HG02840 (cell line): ENCODE data around the gene RNF152.

Experiments
- ATAC-seq: cut with Tn5 transposase; IDR thresholded peaks from one replicate; pipeline ENCODE4 v1.9.1; 2021; ENCODE audit warnings: mild to moderate bottlenecking, moderate library complexity, moderate number of reproducible peaks; ENCODE audit not compliant: unreplicated experiment, low FRiP score

RNF152 gene, protein sequence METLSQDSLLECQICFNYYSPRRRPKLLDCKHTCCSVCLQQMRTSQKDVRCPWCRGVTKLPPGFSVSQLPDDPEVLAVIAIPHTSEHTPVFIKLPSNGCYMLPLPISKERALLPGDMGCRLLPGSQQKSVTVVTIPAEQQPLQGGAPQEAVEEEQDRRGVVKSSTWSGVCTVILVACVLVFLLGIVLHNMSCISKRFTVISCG

DNA sequence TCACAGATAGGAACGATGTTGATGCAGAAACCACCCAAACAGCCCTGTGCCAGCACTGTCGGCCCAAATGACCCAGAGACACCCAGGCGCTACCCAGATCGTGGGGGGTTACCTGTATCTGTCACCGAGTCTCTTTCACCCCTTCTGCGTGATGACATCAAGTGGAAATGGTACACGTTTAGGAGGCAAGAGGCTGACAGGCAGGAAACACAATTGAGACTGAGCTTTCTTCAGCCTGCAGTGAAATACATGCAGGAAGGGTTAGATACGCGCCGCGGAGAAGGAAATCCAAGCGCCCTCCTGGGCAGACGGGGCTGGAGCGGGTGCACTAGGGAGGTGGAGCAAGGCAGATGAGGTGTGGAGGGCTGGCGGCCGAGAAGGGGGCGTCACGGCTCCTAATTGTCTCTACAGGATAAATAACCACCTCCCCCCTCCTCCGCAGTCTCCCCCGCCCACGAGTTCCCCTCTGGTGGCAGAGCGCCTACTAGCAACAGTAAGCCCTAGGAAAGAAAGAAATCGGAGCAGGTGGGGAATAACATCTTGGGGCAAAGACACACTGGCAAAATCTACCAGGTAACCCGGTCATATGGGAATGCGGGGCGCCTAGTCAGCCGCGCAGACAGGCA, at the start of gene RNF152:
Gene RNF152, minus strand, starts transcription at position 325 of the 626 bp plus-strand sequence. CDS start 76,544 bp downstream, outside the sequence.
- ATAC-seq: no peak

DNA sequence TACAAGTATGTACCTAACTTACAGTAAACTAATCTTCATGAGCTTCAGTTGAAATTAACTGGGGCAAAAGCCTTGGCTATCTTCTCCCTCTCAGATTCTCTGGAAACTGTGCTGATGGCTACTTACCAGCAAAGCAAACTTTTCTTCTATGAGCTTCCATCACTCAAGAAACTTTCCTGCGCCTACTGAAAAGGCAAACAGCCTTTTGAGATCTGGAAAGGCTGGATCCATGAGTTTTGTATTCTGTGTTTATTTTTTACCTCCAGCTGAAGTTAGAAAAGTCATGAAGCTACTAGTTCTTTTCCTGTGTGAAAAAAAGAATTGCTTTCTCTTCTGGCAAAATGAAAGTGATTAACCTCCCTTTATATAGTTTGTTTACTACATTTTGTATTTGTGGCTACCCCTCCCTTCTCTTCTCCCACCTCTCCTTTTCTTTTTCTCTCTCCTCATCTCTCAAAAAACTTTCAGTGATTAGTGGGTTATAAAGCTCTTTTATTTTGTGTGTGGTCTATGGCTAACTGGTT, 49.2 kb upstream of the RNF152 start:
- no peak for ATAC-seq

DNA sequence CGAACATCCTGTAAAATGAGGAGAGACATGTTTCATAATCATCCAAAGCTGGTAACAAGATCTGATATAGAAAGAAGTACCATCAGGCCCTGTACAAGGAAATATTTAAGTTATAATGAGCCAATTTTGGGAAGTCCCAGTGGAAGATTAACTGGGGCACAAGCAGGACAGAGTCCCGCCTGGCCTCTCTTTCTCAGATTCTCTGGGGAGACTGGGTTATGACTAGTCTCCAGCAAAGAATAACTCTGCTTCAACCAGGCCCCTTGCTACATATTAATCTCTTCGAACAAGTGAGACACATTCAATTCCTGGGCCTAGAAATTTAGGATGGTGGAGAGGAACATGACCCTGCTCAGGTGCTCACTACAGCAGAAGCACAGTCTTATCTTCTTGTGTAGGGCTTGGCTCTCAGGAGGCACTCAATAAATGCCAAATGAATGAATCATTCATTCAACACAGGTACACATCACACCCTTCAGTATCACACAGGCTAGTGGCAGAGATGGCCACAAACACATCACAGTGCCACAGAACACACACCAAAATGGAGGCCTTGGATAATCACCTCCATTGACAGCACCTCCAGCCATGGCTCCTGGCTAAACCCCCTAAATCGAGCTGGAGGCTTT, 46.4 kb upstream of the RNF152 start:
- ATAC-seq: no peak

DNA sequence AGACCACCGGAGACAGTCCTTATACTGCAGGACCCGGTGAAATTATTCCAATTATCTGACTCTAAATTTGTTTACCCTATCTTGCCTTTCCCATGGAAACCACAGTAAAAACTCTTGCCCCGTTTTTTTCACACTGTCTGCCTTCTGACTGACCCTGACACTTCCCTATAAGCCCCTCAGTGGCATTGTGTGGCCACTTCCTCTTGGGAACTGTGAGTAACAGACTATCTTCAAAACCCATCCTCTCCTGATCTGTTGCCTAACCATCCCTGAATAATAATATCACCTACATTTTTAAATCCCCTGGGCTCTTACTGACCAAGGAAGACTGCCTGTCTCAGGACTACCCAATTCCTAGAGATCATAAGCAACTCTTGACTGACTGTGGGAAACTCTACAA, 42.6 kb upstream of the RNF152 start:
- ATAC-seq: no peak

DNA sequence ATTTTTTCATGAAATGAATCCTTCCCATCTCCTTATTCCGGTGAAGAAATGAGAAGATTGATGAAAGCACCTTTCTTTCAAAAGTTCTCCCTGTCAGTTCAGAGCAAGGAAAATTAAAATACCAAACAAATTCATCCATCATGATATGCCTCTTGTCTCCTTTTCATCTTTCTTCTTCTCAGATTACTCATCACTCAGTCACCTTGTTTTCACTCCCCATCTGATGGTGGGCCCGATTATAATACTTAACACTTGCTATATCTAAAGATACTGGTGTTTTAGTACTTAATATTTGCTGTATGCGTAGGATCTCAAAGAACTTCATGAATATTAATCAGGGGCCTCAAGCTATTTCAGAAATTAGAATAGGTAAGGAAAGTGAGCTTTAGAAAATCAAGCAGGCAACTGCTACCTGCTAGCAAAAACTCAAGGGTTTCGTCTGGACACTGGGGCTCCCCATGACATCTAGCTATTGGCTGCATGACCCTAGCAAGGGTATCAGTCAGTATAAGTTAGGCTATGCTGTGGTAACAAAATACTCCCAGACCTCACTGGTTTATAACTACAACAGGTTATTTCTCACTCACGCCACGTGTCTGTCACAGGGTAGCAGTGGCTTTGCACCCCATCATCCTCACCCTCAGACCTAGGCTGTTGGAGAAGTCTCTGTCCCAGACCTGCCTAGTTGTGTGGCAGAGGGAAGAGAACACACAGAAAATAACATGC, 39.0 kb upstream of the RNF152 start:
- no peak for ATAC-seq

DNA sequence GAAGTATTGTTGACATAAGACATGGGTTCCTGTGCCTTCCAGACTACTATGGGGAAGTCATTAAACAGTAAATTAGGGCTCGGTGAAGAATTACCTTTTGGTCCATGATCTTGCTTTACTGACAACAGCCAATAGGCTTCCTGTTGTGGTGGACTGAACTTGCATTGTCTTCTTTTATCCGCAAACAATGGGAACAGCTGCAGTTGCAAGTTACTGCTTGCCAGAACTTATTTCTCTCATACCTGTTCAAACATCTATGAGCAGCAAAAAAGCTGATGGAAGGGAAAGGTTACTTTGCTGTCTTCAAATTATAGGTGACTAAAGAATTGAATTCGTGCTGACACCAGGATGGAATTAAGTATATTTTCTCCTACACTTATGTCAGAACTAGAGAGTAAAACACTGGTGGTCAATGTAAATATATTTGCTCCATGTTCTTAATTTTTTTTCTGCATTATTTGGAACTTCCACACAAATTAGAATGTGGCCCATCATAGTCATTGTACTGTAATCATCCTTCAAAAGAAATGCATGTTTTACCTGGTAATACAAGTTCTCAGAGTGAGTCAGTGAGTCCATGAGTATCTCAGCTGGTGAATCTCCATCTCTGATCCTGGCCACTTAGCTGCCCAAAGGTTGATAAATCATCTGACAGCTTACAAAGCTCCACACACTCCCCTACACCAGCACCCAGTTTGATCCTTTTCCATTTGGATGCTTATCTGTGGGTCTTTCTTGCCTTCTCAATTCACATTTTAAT, 37.3 kb upstream of the RNF152 start:
- no peak for ATAC-seq

DNA sequence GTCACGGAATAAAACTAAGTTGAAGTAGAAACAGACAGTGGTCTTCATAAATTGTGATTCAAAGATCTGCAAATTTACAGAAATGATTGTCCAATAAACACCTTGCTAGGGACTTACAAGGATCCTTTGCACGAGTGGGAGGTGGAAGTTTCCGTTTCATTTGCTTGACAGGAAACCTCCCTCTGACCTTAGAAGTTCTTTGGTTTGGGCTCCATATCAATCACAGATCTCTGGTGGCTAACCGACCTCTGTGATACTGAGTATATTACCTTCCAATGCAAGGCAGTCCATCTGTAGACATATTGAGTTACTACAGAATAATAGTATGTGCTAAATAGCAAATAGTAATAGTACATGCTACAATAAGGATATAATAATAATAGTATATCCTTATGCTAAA, 33.7 kb upstream of the RNF152 start:
- no peak for ATAC-seq

DNA sequence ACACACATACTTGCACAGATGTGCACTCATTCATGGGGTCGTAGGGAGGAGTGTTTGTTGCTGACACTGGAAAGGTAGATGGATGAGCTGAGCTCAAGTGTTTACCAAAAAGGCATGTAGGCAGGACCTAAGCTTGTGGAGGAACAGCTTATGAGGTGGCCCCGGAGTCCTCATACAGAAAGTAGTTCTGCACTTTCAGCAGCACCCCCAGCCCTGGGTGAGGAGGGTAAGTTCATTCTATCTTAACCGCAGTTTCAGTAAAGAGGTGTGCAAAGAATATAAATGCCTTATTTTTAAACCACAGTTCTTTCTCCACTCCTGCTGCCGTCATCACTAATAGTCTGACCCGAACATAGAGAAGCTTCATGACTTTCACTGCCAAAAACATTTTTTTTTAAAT, 31.7 kb upstream of the RNF152 start:
- no peak for ATAC-seq

DNA sequence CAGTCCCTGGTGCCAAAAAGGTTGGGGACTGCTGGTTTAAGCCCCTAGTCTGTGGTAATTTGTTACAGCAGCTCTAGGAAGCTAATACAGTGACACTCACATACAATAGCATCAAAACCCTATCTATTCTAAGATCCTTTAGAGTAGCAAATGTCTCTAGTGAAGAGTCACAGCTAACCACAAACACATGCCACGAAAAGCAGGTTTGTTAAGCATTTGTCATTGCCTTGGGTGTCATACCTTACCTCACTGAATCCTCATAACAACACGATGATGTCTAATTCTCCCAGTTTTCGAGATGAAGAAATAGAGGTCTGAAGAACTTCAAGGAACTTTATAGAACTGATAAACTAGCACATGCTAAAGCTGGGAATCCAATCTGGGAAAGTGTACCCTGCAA, 29.6 kb upstream of the RNF152 start:
- ATAC-seq: no peak

DNA sequence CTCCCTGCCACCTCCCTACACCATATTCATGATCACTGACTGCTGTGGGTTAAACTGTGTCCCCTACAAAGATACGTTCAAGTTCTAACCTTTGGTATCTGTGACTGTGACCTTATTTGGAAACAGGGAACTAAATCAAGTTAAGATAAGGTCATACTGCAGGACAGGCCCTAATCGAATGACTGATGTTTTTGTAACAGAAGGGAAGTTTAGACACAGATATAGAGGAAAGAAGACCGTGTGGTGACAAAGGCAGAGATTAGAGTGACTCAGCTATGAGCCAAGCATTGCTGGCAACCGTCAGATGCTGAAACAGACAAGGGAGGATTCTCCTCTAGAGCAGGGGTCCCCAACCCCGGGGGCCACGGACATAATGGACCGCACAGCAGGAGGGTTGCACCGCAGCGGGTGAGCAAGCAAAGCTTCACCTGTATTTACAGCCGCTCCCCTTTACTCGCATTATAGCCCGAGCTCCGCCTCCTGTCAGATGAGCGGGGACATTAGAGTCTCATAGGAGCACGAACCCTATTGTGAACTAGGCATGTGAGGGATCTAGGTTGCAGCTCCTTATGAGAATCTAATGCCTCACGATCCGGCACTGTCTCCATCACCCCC, 28.9 kb upstream of the RNF152 start:
- ATAC-seq: no peak

DNA sequence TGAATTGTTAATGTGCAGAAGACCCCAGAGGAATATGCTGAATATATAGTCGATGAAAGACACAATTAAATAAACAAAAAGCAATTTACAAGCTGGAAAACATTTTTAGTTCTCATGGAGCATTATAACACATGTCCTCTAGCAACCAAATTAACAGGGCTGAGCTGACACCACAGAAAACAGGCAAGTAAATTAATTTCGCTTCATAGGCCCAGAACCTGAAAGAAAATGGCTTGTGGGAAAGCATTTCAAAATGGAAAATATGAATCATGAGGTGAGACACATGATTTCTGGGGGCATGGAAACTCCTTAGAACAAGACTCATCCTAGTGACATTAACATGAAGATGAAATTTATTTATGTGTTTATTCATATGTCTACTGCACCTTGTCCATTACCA, 25.0 kb upstream of the RNF152 start:
- ATAC-seq: no peak

DNA sequence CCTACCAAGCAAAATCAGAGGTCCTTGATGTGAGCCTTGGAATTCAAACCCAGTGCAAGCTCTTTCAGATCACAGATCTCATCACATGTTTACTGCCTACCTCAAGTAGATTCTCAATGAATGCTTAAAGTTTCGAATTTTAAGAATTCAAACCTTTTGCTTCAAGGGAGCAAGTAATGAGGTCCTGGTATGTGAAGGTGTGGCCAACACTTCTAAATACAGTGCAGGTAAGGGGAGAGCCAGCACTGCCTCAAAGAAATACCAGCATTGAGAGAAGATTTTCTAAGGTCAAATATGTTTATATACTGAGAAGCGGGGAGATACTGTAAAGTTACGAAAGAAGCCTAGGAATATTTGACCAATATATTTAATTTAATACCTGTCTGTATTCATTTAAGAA, 19.7 kb upstream of the RNF152 start:
- ATAC-seq: no peak

DNA sequence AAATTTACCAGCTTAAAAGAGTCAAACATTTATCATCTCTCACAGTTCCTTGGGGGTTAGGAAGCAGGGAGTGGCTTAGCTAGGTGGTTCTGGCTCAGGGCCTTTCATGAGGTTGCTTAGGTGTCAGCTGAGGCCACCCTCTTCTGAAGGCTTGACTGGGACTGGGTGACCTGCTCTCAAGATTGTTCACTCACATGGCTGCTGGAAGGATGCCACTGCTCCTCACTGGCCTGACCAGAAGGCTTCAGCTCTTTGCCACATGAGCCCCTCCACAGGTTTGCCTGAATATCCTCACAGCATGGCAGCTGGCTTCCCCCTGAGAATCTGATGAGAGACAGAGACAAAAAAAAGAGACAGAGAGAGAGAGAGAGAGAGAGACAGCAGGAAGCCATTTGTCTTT, 17.3 kb upstream of the RNF152 start:
- no peak for ATAC-seq

DNA sequence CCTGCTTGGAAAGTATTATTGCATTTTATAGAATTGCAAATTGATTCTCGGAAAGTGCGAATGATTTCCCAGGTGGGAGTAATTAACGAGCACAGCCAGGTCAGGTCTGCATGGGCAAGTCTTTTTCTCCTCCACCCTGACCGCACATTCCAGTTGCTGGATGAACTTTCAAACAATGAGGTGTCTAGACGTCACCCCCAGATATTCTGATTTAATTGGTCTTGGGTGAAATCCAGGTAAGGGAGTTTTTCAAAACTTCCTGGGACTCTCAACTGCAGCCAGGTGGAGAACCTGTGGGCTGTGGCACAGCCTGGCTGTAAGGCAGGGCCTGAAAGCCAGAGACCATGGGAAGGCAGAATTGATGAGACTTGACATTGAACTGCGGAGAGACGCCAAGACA, 15.9 kb upstream of the RNF152 start:
- ATAC-seq: no peak

DNA sequence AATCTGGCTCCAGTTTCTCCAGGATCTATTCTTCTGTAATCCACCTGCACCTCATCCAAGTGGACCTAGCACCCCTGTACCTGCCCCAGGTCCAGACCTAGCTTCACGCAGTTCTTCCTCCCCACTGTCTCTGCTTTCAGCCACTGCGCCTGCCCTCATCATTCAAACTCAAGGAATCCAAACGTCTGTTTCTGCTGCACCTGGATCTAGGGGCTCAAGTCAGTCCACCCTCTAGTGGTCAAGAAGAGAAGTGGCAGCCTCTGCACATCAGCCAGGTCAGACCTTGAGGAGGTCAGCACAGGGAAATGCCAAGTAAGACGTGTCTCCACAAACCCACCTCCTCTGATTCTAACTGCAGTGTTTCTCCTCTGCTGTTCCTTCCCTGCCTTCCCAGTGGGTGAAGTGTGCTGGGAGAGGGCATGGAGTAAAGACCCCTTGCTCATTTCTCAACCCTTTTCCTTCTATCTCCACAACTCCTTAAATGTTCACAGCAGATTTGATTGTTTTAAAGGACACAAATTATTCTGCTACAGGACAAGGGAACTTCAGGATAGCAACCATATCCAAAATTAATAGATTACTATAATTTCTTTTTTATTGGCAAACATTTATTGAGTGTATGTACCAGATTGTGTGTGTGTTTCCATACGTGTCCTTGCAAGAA, 8.6 kb upstream of the RNF152 start:
- ATAC-seq: peak; percentile 83

DNA sequence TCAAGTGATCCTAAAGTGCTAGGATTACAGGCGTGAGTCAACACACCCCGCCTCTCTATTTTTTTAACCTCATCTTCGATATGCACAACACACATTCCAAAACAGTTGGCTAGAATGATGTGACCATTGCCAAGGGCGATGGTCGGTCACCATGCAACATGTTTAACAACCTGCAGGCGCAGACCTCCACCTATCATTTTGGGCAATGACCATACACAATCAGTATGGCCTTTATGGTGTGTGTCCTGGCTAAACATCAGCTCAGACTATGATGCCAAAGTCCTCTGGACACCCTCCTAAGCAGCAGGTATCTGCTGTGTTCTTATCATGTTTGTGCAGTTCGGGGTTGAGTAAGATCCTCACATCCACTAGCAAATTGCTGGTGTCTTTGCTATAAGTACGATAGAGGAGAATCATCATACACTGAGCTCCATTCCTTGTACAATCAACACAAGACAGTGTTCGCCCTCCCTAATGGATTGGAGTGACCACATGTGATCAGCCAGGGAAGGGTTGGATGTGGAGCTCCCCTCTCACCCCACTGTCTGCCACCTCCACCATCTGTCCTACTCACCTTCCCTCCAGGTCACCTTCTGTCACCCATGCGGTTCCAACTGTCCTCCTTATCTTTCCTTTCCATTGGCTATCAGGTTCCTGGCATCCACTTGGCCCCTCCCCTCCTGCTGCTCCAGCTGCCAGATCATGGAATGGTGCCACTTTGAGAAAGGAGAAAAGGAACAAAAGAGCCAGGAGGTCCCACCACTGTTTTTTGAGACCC, 7.9 kb upstream of the RNF152 start:
- no peak for ATAC-seq

DNA sequence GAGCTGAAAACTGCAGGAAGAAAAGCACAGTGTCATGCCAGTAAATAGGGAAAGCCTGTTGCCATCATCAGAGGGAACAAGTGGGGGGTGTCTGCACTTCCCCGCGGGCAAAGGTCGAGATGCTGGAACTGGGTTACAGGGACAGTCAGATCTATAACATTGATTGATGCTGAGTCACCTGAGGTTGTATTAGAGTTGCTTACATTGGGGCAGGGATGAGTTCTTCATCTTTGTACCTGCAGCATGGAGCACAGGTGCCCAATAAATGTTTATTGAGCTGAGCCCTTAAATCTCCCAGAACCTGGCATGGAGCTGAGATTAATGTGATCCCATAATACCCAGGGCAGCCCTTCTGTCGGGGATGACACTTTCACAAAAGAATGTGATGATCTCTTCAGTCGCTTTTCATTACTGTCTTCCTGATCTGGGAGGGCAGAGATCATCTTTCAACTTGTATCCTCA, 5.9 kb upstream of the RNF152 start:
- ATAC-seq: no peak

DNA sequence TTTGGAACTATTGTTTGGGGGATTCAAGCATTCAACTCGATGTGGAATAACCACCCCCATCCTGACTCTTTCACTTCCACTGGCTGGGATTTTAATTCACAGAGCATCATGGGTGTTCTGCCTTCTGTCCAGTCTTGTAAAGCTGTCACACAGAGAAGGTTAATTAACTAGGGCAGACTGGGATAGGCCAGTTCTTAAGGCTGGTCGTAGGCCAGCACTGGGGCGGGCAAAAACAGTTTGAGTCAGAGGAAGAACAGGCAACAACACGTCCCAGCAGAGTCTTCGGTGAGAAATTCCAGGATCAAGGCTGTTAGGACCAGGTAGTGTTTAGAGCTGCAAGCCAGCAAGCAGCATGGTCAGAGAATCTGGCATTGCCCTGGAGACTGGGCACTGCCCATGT, 4.0 kb upstream of the RNF152 start:
- ATAC-seq: no peak

DNA sequence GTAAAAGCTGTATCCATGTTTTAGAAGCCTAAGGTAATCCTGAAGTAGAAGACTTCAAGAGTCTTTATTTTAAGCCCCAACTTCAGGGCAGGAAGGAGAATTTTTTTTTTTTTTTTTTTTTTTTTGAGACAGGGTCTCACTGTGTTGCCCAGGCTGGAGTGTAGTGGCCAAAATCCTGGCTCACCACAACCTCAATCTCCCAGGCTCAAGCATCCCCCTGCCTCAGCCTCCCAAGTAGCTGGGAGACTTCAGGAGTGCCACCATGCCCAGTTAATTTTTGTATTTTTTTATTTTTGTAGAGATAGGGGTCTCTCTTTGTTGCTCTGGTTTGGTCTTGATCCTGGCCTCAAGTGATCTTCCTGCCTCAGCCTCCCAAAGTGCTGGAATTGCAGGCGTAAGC, 3.3 kb upstream of the RNF152 start:
- ATAC-seq: no peak
